GM18502 (cell line): ENCODE results near the gene JAKMIP1.
"Not testable (repeated sequence)": the region's sequence is repeated elsewhere in the genome, so short reads cannot be mapped to it uniquely, and the experiment has no call there.

Experiments
- ATAC-seq: cut with Tn5 transposase; IDR thresholded peaks from one replicate; pipeline ENCODE4 v1.9.1; 2021; ENCODE audit warnings: mild to moderate bottlenecking; ENCODE audit not compliant: unreplicated experiment, poor library complexity

JAKMIP1 gene

GRCh38 chr4:6229671-6230501 is 29.5 kb upstream of the JAKMIP1 start:
- ATAC-seq: no peak

- no peak for ATAC-seq
Observed at GRCh38 chr4:6229095-6229494, 28.7 kb upstream of the JAKMIP1 start.

GRCh38 chr4:6228158-6229067 is 28.1 kb upstream of the JAKMIP1 start:
- ATAC-seq: no peak

GRCh38 chr4:6227412-6228157 is 27.2 kb upstream of the JAKMIP1 start:
- ATAC-seq: no peak

- no peak for ATAC-seq
Observed at GRCh38 chr4:6226506-6226905, 26.2 kb upstream of the JAKMIP1 start.

- ATAC-seq: no peak
Observed at GRCh38 chr4:6225469-6225868, 25.1 kb upstream of the JAKMIP1 start.

- ATAC-seq: no peak
Observed at GRCh38 chr4:6224735-6225134, 24.4 kb upstream of the JAKMIP1 start.

- no peak for ATAC-seq
Observed at GRCh38 chr4:6222761-6223292, 22.5 kb upstream of the JAKMIP1 start.

- no peak for ATAC-seq
Observed at GRCh38 chr4:6221851-6222760, 21.8 kb upstream of the JAKMIP1 start.

GRCh38 chr4:6221301-6221850 is 21.0 kb upstream of the JAKMIP1 start:
- ATAC-seq: no peak

GRCh38 chr4:6217716-6218381 is 17.5 kb upstream of the JAKMIP1 start:
- ATAC-seq: peak; percentile 98

- ATAC-seq: no peak
Observed at GRCh38 chr4:6216588-6216987, 16.2 kb upstream of the JAKMIP1 start.

- no peak for ATAC-seq
Observed at GRCh38 chr4:6209921-6210320, 9.6 kb upstream of the JAKMIP1 start.

- not testable (repeated sequence) for ATAC-seq
Observed at GRCh38 chr4:6209291-6209690, 8.9 kb upstream of the JAKMIP1 start.

GRCh38 chr4:6208416-6208815 is 8.1 kb upstream of the JAKMIP1 start:
- no peak for ATAC-seq

- ATAC-seq: no peak
Observed at GRCh38 chr4:6207602-6208001, 7.3 kb upstream of the JAKMIP1 start.

GRCh38 chr4:6206771-6207290 is 6.5 kb upstream of the JAKMIP1 start:
- ATAC-seq: no peak

GRCh38 chr4:6205973-6206372 is 5.6 kb upstream of the JAKMIP1 start:
- ATAC-seq: no peak
